HCT116 (cell line): Measurements from ENCODE around the gene CYP4F12. TPM values are rescaled to one million over a fixed set of nuclear protein-coding genes. Genes with fewer than 3 reads are reported as not detected.

Source experiments
- ATAC-seq: fragments of 200-7000 bp; cut with Tn5 transposase; 2 replicates; pipeline ENCODE4 v1.9.1; 2020; ENCODE audit warnings: mild to moderate bottlenecking, moderate library complexity
- BruUV-seq: library from RNA; stranded (reverse); fragments of 400-500 nt; replicated peaks from 2 replicates; lab custom pipeline; 2021; lab: Mats Ljungman, UMichigan
- CTCF ChIA-PET: fragments of 300-600 bp; sonication (Branson Sonifier 250); formaldehyde crosslinking; loops from one replicate; lab custom pipeline; 2021; ENCODE audit warnings: antibody characterized with exemption; lab: Charles Lee
- POLR2A ChIA-PET: fragments of 300-600, 350-600 bp; sonication (Branson Sonifier 250); formaldehyde crosslinking; loops from one replicate; lab custom pipeline; 2021; ENCODE audit warnings: antibody characterized with exemption; lab: Charles Lee
- RAD21 ChIA-PET, 2 experiments: fragments of 300-600 bp; sonication (Branson Sonifier 250); formaldehyde crosslinking; loops; one replicate each; lab custom pipeline; 2023; ENCODE audit warnings: low total read pairs in 2 of 2; ENCODE audit not compliant: uncharacterized antibody in 2 of 2, unreplicated experiment in 2 of 2, low non-redundant PET in 1 of 2; lab: Charles Lee
- DNase-seq: peaks from one replicate; pipeline ENCODE4 v3.0.0-alpha.2; 2010; ENCODE audit warnings: low read depth, low spot score
- H2AFZ ChIP-seq: fragments of 200-600 bp; shearing (Covaris generic), sonication (generic); 2 replicates; pipeline ENCODE4 v1.6.1; 2017; ENCODE audit warnings: low read depth, mixed run types, mixed read lengths, antibody characterized with exemption, low read length; ENCODE audit not compliant: poor library complexity, severe bottlenecking
- H3K27ac ChIP-seq: 2 replicates; pipeline ENCODE4 v1.5.1; 2012; ENCODE audit warnings: low read depth, low read length
- H3K27me3 ChIP-seq: fragments of 200-600 bp; sonication (generic); 2 replicates; pipeline ENCODE4 v1.6.1; 2016; ENCODE audit warnings: mixed run types, low read length, mixed read lengths; ENCODE audit not compliant: insufficient read depth
- H3K36me3 ChIP-seq, 2 experiments: fragments of 200-500 bp in 1 of 2; fragments of 200-600 bp in 1 of 2; sonication (Bioruptor generic) in 1 of 2; sonication (generic) in 1 of 2; 2 replicates each; pipeline versions ENCODE4 v1.5.1 to v1.6.1; 2014 to 2016; ENCODE audit warnings: low read length in 2 of 2, inconsistent platforms in 1 of 2, mixed read lengths in 1 of 2, mixed run types in 1 of 2; ENCODE audit not compliant: insufficient read depth in 2 of 2, control insufficient read depth in 1 of 2
- H3K4me1 ChIP-seq, 2 experiments: fragments of 200-600 bp in 1 of 2; sonication (generic) in 1 of 2; 2 replicates each; pipeline versions ENCODE4 v1.5.1 to v1.6.1; 2012 to 2017; ENCODE audit warnings: low read length in 2 of 2, inconsistent platforms in 1 of 2, mild to moderate bottlenecking in 1 of 2, mixed read lengths in 1 of 2, mixed run types in 1 of 2, moderate library complexity in 1 of 2; ENCODE audit not compliant: insufficient read depth in 2 of 2, control insufficient read depth in 1 of 2
- H3K4me2 ChIP-seq: fragments of 200-600 bp; sonication (generic); 2 replicates; pipeline ENCODE4 v1.6.1; 2017; ENCODE audit warnings: mixed run types, low read length, mixed read lengths
- H3K4me3 ChIP-seq, 2 experiments: fragments of 200-600 bp in 1 of 2; sonication (generic) in 1 of 2; replicated peaks in 1 of 2; 2 replicates each; pipeline ENCODE4 v1.5.1; 2011 to 2016; ENCODE audit warnings: low read length in 2 of 2, control low read depth in 1 of 2, low read depth in 1 of 2, mild to moderate bottlenecking in 1 of 2, mixed read lengths in 1 of 2, mixed run types in 1 of 2
- H3K79me2 ChIP-seq: fragments of 200-600 bp; sonication (generic); 2 replicates; pipeline ENCODE4 v1.6.1; 2017; ENCODE audit warnings: mild to moderate bottlenecking, mixed run types, low read length, moderate library complexity, mixed read lengths; ENCODE audit not compliant: insufficient read depth
- H3K9ac ChIP-seq: fragments of 200-600 bp; sonication (generic); 2 replicates; pipeline ENCODE4 v1.6.1; 2016; ENCODE audit warnings: low read length, mixed read lengths
- H3K9me2 ChIP-seq: fragments of 200-600 bp; sonication (generic), shearing (Covaris generic); 2 replicates; pipeline ENCODE4 v1.6.1; 2017; ENCODE audit warnings: mixed run types, mild to moderate bottlenecking, moderate library complexity; ENCODE audit not compliant: insufficient read depth
- H3K9me3 ChIP-seq, 2 experiments: fragments of 200-500 bp in 1 of 2; fragments of 200-600 bp in 1 of 2; sonication (Bioruptor generic) in 1 of 2; sonication (generic) in 1 of 2; 2 replicates each; pipeline ENCODE4 v1.6.1; 2014 to 2017; ENCODE audit warnings: low read length in 2 of 2, mixed read lengths in 2 of 2, inconsistent platforms in 1 of 2, low read depth in 1 of 2, mild to moderate bottlenecking in 1 of 2, mixed run types in 1 of 2, moderate library complexity in 1 of 2; ENCODE audit not compliant: control insufficient read depth in 1 of 2, insufficient read depth in 1 of 2
- H4K20me1 ChIP-seq: fragments of 200-600 bp; sonication (generic), shearing (Covaris generic); 2 replicates; pipeline ENCODE4 v1.6.1; 2017; ENCODE audit warnings: mixed run types, mild to moderate bottlenecking, moderate library complexity; ENCODE audit not compliant: insufficient read depth
- EGR1 ChIP-seq: IDR thresholded peaks from 2 replicates; pipeline ENCODE4 v1.6.1; 2012; ENCODE audit warnings: low read depth
- POLR2A ChIP-seq: IDR thresholded peaks from 2 replicates; pipeline ENCODE4 v1.7.0; 2011; ENCODE audit warnings: borderline replicate concordance; ENCODE audit not compliant: insufficient read depth, insufficient read length; ENCODE audit errors: extremely low read depth
- SIN3A ChIP-seq: IDR thresholded peaks from 2 replicates; pipeline ENCODE4 v1.6.1; 2012; ENCODE audit warnings: low read depth
- intact Hi-C: fragments of 100-400 bp; cut with micrococcal nuclease; formaldehyde crosslinking; loops from 2 replicates; pipeline ENCODE4 v1.10.0; 2022
- total RNA-seq: library from RNA; stranded (reverse); gene quantifications from one replicate; pipeline ENCODE4 v1.2.1, GENCODE V29; 2021; ENCODE audit not compliant: unreplicated experiment
- TF ChIP-seq, protein P1 (sequence below): IDR thresholded peaks from 2 replicates; pipeline ENCODE4 v1.6.1; 2012; ENCODE audit warnings: low read depth

The CYP4F12 gene
- total RNA-seq, 1 experiment from 2014 or later: 4.4 TPM

DNA sequence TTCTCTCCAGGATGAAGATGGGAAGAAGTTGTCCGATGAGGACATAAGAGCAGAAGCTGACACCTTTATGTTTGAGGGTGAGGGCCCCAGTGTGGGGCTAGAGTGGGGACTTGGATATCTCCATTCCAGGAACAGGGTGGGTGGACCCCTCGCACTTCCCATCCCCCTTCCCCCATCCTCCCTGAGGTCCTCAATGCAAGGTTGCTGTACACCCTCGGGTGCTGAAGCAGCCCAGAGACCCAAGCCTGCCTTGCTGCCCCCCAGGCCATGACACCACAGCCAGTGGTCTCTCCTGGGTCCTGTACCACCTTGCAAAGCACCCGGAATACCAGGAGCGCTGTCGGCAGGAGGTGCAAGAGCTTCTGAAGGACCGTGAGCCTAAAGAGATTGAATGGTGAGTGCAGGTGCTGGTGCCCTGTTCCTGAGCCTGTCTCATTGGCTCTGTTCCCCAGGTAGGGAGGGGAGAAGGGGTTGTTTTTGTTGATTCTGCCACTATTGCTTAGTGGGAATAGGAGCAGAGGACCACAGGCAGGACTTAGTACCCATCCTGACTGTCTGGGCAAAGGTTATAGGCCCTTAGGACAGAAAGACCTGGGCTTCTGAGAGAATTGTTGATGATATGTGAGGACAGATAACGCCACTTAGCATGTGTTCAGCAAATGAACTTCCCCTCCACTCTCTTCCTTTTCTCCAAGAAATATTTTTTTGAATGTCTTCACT is 20.2 kb upstream of the CYP4F12 start:
- Histone ChIP-seq H3K9me3 (no peaks in the 10 kb centered on the region), H3K9ac (no peak overlapping the region), H3K27me3 (peaks cover 9% of the 10 kb centered on the region), H3K9me2 (no peaks in the 10 kb centered on the region), H2AFZ (no peak overlapping the region), H4K20me1 (no peaks in the 10 kb centered on the region), H3K4me2 (no peak overlapping the region), H3K4me3 (no peak overlapping the region), H3K27ac (no peak overlapping the region), H3K79me2 (no peaks in the 10 kb centered on the region), H3K4me1 (no peaks in the 10 kb centered on the region), H3K36me3 (no peaks in the 10 kb centered on the region)
- DNase-seq (no peak), ATAC-seq (no peak)
- no TSS peak for BruUV-seq
- TF ChIP-seq SIN3A: no peak
- TF ChIP-seq, protein P1, sequence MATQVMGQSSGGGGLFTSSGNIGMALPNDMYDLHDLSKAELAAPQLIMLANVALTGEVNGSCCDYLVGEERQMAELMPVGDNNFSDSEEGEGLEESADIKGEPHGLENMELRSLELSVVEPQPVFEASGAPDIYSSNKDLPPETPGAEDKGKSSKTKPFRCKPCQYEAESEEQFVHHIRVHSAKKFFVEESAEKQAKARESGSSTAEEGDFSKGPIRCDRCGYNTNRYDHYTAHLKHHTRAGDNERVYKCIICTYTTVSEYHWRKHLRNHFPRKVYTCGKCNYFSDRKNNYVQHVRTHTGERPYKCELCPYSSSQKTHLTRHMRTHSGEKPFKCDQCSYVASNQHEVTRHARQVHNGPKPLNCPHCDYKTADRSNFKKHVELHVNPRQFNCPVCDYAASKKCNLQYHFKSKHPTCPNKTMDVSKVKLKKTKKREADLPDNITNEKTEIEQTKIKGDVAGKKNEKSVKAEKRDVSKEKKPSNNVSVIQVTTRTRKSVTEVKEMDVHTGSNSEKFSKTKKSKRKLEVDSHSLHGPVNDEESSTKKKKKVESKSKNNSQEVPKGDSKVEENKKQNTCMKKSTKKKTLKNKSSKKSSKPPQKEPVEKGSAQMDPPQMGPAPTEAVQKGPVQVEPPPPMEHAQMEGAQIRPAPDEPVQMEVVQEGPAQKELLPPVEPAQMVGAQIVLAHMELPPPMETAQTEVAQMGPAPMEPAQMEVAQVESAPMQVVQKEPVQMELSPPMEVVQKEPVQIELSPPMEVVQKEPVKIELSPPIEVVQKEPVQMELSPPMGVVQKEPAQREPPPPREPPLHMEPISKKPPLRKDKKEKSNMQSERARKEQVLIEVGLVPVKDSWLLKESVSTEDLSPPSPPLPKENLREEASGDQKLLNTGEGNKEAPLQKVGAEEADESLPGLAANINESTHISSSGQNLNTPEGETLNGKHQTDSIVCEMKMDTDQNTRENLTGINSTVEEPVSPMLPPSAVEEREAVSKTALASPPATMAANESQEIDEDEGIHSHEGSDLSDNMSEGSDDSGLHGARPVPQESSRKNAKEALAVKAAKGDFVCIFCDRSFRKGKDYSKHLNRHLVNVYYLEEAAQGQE: peak; percentile 48
- POLR2A ChIA-PET: no interaction called here
- CTCF ChIA-PET: no interaction called here
- intact Hi-C loops: no loop called here
- RAD21 ChIA-PET: no interaction called here

DNA sequence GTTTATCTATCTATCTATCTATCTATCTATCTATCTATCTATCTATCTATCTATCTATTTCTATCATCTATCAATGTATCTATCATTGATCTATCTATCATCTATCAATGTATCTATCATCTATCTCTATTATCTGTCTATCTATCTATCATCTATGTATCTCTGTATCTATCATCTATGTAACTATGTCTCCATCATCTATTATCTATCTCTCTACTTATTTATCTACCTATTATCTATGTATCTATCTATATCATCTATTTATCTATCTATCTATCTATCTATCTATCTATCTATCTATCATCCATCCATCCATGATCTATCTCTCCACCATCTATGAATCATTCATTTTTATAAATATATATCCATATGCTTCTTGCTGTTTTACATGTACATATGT is 16.4 kb upstream of the CYP4F12 start:
- Histone ChIP-seq H3K36me3 (no peaks in the 10 kb centered on the region), H2AFZ (no peak overlapping the region), H3K9me3 (no peaks in the 10 kb centered on the region), H3K4me2 (no peak overlapping the region), H3K79me2 (no peaks in the 10 kb centered on the region), H3K27ac (no peak overlapping the region), H3K27me3 (peaks cover 9% of the 10 kb centered on the region), H3K9ac (no peak overlapping the region), H3K4me3 (no peak overlapping the region), H3K4me1 (no peaks in the 10 kb centered on the region), H4K20me1 (no peaks in the 10 kb centered on the region), H3K9me2 (no peaks in the 10 kb centered on the region)
- ChIA-PET CTCF (no interaction called here), RAD21 (no interaction called here), POLR2A (no interaction called here)
- TF ChIP-seq SIN3A (no peak), POLR2A (no peak), EGR1 (no peak)
- no TSS peak for BruUV-seq
- DNase-seq (no peak), ATAC-seq (no peak)
- intact Hi-C loops: no loop called here
